Measurements from ENCODE around the gene BRIP1. TPM values are rescaled to one million over a fixed set of nuclear protein-coding genes. Genes with fewer than 3 reads are reported as not detected.

BRIP1 gene
- total and polyA plus RNA-seq, 10 donors, result 0.41 to 3.7 (median 1.5) TPM

- WGBS, 5 donors, result 96 to 99% (median 98%) methylated on average over 4 of the region's 4 CpGs
- Histone ChIP-seq H3K9me3 (peaks cover 0 to 45% (median 36%) of the 10 kb centered on the region in 8 donors), H3K27me3 (replicated peaks in 1 of 7) (no peaks in the 10 kb centered on the region), H3K27ac (no peak overlapping the region), H3K36me3 (no peaks in the 10 kb centered on the region), H3K4me1 (no peaks in the 10 kb centered on the region), H3K4me3 (no peak overlapping the region)
- intact Hi-C loops (cut with DNase I; ENCODE audit: low total_unique reads), result no loop called here
- DNase-seq, result no peak
- TF ChIP-seq CTCF (IDR thresholded peaks at IDR 0.05 in 8 of 11, conservative IDR thresholded peaks at IDR 0.05 in 3 of 11), result no peak
- TF ChIP-seq POLR2A (IDR thresholded peaks at IDR 0.05), result no peak
- no peak for TF ChIP-seq POLR2AphosphoS5 (IDR thresholded peaks at IDR 0.05)
Measured at GRCh38 chr17:61717352-61717751, 146.0 kb downstream of the BRIP1 start.

- peaks cover 0 to 45% (median 36%) of the 10 kb centered on the region in 8 donors for H3K9me3 ChIP-seq
- H3K36me3 ChIP-seq, result no peaks in the 10 kb centered on the region
- WGBS, 5 donors, result 97 to 100% (median 98%) methylated on average over 1 of the region's 1 CpG
- intact Hi-C loops (cut with DNase I; ENCODE audit: low total_unique reads), result no loop called here
- no peak for DNase-seq
- no peaks in the 10 kb centered on the region for H3K27me3 ChIP-seq (replicated peaks in 1 of 7)
- no peaks in the 10 kb centered on the region for H3K4me1 ChIP-seq
- H3K27ac ChIP-seq, result no peak overlapping the region
- TF ChIP-seq POLR2A (IDR thresholded peaks at IDR 0.05) (no peak), CTCF (IDR thresholded peaks at IDR 0.05 in 8 of 11, conservative IDR thresholded peaks at IDR 0.05 in 3 of 11) (no peak), POLR2AphosphoS5 (IDR thresholded peaks at IDR 0.05) (no peak)
- H3K4me3 ChIP-seq, result no peak overlapping the region
Measured at GRCh38 chr17:61716225-61716829, 147.0 kb downstream of the BRIP1 start.

GRCh38 chr17:61715348-61715747 is 148.0 kb downstream of the BRIP1 start:
- WGBS, 5 donors, result 86 to 98% (median 98%) methylated on average over 1 of the region's 1 CpG
- Histone ChIP-seq H3K4me3 (no peak overlapping the region), H3K4me1 (no peaks in the 10 kb centered on the region), H3K27ac (no peak overlapping the region), H3K27me3 (replicated peaks in 1 of 7) (no peaks in the 10 kb centered on the region), H3K9me3 (peaks cover 0 to 45% (median 36%) of the 10 kb centered on the region in 8 donors), H3K36me3 (no peaks in the 10 kb centered on the region)
- intact Hi-C loops (cut with DNase I; ENCODE audit: low total_unique reads), result no loop called here
- TF ChIP-seq POLR2AphosphoS5 (IDR thresholded peaks at IDR 0.05), result no peak
- TF ChIP-seq CTCF (IDR thresholded peaks at IDR 0.05 in 8 of 11, conservative IDR thresholded peaks at IDR 0.05 in 3 of 11), result no peak
- TF ChIP-seq POLR2A (IDR thresholded peaks at IDR 0.05), result no peak
- DNase-seq, result no peak

- Histone ChIP-seq H3K36me3 (no peaks in the 10 kb centered on the region), H3K27me3 (replicated peaks in 1 of 7) (no peaks in the 10 kb centered on the region), H3K27ac (no peak overlapping the region), H3K4me3 (no peak overlapping the region), H3K4me1 (no peaks in the 10 kb centered on the region), H3K9me3 (peaks cover 0 to 40% (median 36%) of the 10 kb centered on the region in 8 donors)
- WGBS, 5 donors, result 94 to 99% (median 96%) methylated on average over 2 of the region's 2 CpGs
- intact Hi-C loops (cut with DNase I; ENCODE audit: low total_unique reads), result no loop called here
- DNase-seq, result no peak
- TF ChIP-seq POLR2A (IDR thresholded peaks at IDR 0.05) (no peak), POLR2AphosphoS5 (IDR thresholded peaks at IDR 0.05) (no peak), CTCF (IDR thresholded peaks at IDR 0.05 in 8 of 11, conservative IDR thresholded peaks at IDR 0.05 in 3 of 11) (no peak)
Measured at GRCh38 chr17:61714300-61714699, 149.0 kb downstream of the BRIP1 start.
